Fibroblast of lung (primary cell): Measurements from ENCODE around the gene LMF2. TPM values are rescaled to one million over a fixed set of nuclear protein-coding genes. Genes with fewer than 3 reads are reported as not detected.

Experiments used
- DNase-seq, 2 donors: peaks; one replicate each; pipeline versions ENCODE4 v3.0.0 to v3.0.0-alpha.2; 2010; ENCODE audit warnings: low read depth in 2 of 2
- H2AFZ ChIP-seq: 2 replicates; pipeline ENCODE4 v1.5.1; 2012; ENCODE audit warnings: low read length, control low read depth, inconsistent platforms
- H3K27ac ChIP-seq: 2 replicates; pipeline ENCODE4 v1.5.1; 2011; ENCODE audit warnings: low read length, control low read depth; ENCODE audit not compliant: insufficient read depth
- H3K27me3 ChIP-seq: 2 replicates; pipeline ENCODE4 v1.5.1; 2011; ENCODE audit warnings: mild to moderate bottlenecking, low read length; ENCODE audit not compliant: control insufficient read depth, insufficient read depth
- H3K36me3 ChIP-seq: 2 replicates; pipeline ENCODE4 v1.5.1; 2011; ENCODE audit warnings: low read length; ENCODE audit not compliant: control insufficient read depth, insufficient read depth
- H3K4me1 ChIP-seq: 2 replicates; pipeline ENCODE4 v1.5.1; 2011; ENCODE audit warnings: low read length; ENCODE audit not compliant: control insufficient read depth, insufficient read depth; ENCODE audit errors: extremely low read depth
- H3K4me2 ChIP-seq: 2 replicates; pipeline ENCODE4 v1.5.1; 2011; ENCODE audit warnings: low read length, control low read depth; ENCODE audit not compliant: insufficient read depth; ENCODE audit errors: extremely low read depth
- H3K4me3 ChIP-seq, 4 experiments: fragments of 200-600 bp in 1 of 4; sonication (generic) in 1 of 4; replicated peaks in 1 of 4; 2 replicates each; pipeline ENCODE4 v1.5.1; 2011 to 2016; ENCODE audit warnings: low read length in 4 of 4, low read depth in 3 of 4, mild to moderate bottlenecking in 3 of 4, control low read depth in 2 of 4, inconsistent platforms in 1 of 4, mixed read lengths in 1 of 4; ENCODE audit not compliant: insufficient read depth in 1 of 4; ENCODE audit errors: control extremely low read depth in 1 of 4
- H3K79me2 ChIP-seq: 2 replicates; pipeline ENCODE4 v1.5.1; 2012; ENCODE audit warnings: mild to moderate bottlenecking, low read length, inconsistent platforms; ENCODE audit not compliant: control insufficient read depth, insufficient read depth
- H3K9ac ChIP-seq: 2 replicates; pipeline ENCODE4 v1.5.1; 2011; ENCODE audit warnings: mild to moderate bottlenecking, low read length, control low read depth; ENCODE audit not compliant: insufficient read depth
- H3K9me3 ChIP-seq: 2 replicates; pipeline ENCODE4 v1.5.1; 2012; ENCODE audit warnings: low read depth, low read length; ENCODE audit not compliant: control insufficient read depth, insufficient read depth
- H4K20me1 ChIP-seq: 2 replicates; pipeline ENCODE4 v1.5.1; 2011; ENCODE audit warnings: low read length; ENCODE audit not compliant: control insufficient read depth, insufficient read depth; ENCODE audit errors: extremely low read depth
- EZH2 ChIP-seq: IDR thresholded peaks from 2 replicates; pipeline ENCODE4 v1.5.1; 2012; ENCODE audit warnings: low read length, control low read depth, mild to moderate bottlenecking; ENCODE audit errors: missing control alignments
- polyA plus RNA-seq, 2 donors: library from polyadenylated mRNA; depleted of rRNA in 1 of 2; stranded (reverse) in 1 of 2; unstranded in 1 of 2; fragments of >200 nt; gene quantifications; 2 replicates each; pipeline ENCODE4 v1.2.1, GENCODE V29; 2011 to 2012; ENCODE audit warnings: missing spikeins in 1 of 2
- total RNA-seq: library from RNA; depleted of rRNA; stranded (reverse); fragments of >200 nt; gene quantifications from 2 replicates; pipeline ENCODE4 v1.2.1, GENCODE V29; 2014
- TF ChIP-seq, protein P1 (sequence below), 2 donors: IDR thresholded peaks in 1 of 2; conservative IDR thresholded peaks in 1 of 2; 1 replicate in 1 of 2; 2 replicates in 1 of 2; pipeline ENCODE4 v1.5.1; 2011 to 2012; ENCODE audit warnings: low read length in 2 of 2, control low read depth in 1 of 2, inconsistent platforms in 1 of 2, low read depth in 1 of 2, mild to moderate bottlenecking in 1 of 2

LMF2 gene
- total and polyA plus RNA-seq, 2 donors (not counting 1 experiment from before 2014, with no cell fraction given), result 25.8 to 37.8 TPM

DNA sequence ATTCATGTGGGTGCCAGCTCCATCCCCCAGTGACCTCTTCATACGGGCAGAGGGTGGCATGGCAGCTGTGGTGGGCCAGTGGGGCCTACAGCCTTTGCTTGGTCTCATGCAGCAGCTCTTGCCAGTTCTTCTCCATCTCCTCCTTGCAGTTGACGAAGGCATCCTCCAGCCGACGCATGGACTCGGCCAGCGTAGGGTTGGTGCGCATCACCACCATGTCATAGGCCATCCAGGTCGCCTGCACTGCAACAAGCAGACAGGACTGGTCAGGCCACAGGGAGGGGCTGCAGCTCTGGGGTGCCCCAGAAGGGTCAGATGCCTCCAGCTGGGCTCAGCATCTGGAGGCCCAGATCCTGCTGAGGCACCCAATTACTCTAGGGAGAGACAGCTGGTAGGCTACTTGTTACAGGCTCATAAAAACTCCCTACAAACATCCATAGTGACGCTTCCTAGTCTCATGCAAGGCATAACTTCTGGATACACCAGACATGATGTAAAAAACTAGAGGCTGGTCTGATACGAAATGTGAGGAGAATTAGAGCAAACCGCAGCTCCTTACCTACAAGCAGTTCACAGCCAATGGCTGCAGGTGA is 43.8 kb upstream of the LMF2 start:
- DNase-seq, result no peak
- Histone ChIP-seq H3K9me3 (no peaks in the 10 kb centered on the region), H2AFZ (no peak overlapping the region), H3K27ac (no peak overlapping the region), H3K9ac (no peak overlapping the region), H3K4me3 (no peak overlapping the region), H3K4me2 (no peak overlapping the region), H3K79me2 (no peaks in the 10 kb centered on the region), H3K4me1 (no peaks in the 10 kb centered on the region), H3K36me3 (no peaks in the 10 kb centered on the region), H3K27me3 (peaks cover 23% of the 10 kb centered on the region), H4K20me1 (no peaks in the 10 kb centered on the region)
- TF ChIP-seq EZH2, result no peak
- TF ChIP-seq, protein P1, sequence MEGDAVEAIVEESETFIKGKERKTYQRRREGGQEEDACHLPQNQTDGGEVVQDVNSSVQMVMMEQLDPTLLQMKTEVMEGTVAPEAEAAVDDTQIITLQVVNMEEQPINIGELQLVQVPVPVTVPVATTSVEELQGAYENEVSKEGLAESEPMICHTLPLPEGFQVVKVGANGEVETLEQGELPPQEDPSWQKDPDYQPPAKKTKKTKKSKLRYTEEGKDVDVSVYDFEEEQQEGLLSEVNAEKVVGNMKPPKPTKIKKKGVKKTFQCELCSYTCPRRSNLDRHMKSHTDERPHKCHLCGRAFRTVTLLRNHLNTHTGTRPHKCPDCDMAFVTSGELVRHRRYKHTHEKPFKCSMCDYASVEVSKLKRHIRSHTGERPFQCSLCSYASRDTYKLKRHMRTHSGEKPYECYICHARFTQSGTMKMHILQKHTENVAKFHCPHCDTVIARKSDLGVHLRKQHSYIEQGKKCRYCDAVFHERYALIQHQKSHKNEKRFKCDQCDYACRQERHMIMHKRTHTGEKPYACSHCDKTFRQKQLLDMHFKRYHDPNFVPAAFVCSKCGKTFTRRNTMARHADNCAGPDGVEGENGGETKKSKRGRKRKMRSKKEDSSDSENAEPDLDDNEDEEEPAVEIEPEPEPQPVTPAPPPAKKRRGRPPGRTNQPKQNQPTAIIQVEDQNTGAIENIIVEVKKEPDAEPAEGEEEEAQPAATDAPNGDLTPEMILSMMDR (conservative IDR thresholded peaks at IDR 0.05 in 1 of 2, IDR thresholded peaks at IDR 0.05 in 1 of 2; ENCODE audit: low read depth in 1 of 2, low read length in 2 of 2), result no peak

DNA sequence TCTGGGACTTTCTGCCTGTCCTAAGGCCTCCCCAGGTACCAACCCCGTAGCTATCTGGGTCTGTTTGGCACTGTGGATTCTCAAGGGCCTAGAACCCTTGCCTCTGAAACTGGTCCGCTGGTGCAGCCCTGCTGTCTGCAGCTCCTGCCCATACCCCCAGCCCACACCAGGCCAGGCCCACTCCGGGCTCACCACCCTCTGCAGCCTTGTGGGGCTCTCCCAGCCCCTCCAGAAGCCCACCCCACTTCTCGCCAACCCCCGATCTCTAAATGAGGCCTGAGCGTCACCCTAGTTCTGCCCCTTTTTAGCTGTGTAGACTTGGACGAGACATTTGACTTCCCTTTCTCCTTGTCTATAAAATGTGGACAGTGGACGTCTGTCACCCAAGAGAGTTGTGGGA is 42.9 kb upstream of the LMF2 start:
- Histone ChIP-seq H3K4me1 (no peaks in the 10 kb centered on the region), H3K4me2 (no peak overlapping the region), H3K27me3 (peaks cover 27% of the 10 kb centered on the region), H2AFZ (no peak overlapping the region), H4K20me1 (no peaks in the 10 kb centered on the region), H3K36me3 (no peaks in the 10 kb centered on the region), H3K79me2 (no peaks in the 10 kb centered on the region), H3K27ac (no peak overlapping the region), H3K9me3 (no peaks in the 10 kb centered on the region), H3K4me3 (no peak overlapping the region), H3K9ac (no peak overlapping the region)
- TF ChIP-seq EZH2, result no peak
- TF ChIP-seq, protein P1 (conservative IDR thresholded peaks at IDR 0.05 in 1 of 2, IDR thresholded peaks at IDR 0.05 in 1 of 2; ENCODE audit: low read depth in 1 of 2, low read length in 2 of 2), result no peak
- DNase-seq, result no peak

DNA sequence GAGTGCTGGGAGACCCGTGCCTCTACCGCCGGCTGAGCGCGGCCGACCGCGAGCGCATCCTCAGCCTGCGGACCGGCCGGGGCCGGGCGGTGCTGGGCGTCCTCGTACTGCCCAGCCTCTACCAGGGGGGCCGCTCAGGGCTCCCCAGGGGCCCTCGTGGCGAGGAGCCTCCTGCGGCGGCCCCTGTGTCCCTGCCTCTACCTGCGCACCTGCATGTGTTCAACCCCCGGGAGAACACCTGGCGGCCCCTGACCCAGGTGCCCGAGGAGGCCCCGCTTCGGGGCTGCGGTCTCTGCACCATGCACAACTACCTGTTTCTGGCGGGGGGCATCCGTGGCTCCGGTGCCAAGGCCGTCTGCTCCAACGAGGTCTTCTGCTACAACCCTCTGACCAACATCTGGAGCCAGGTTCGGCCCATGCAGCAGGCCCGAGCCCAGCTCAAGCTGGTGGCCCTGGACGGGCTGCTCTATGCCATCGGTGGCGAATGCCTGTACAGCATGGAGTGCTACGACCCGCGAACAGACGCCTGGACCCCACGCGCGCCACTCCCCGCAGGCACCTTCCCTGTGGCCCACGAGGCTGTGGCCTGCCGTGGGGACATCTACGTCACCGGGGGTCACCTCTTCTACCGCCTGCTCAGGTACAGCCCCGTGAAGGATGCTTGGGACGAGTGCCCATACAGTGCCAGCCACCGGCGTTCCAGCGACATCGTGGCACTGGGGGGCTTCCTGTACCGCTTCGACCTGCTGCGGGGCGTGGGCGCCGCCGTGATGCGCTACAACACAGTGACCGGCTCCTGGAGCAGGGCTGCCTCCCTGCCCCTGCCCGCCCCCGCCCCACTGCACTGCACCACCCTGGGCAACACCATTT is 41.7 kb upstream of the LMF2 start:
- no peak overlapping the region for H3K9ac ChIP-seq
- H3K4me3 ChIP-seq, result peak overlapping the region in 1 of 4 experiments; percentile 4
- H3K27me3 ChIP-seq, result peaks cover 33% of the 10 kb centered on the region
- H3K4me2 ChIP-seq, result no peak overlapping the region
- DNase-seq, result no peak
- H4K20me1 ChIP-seq, result no peaks in the 10 kb centered on the region
- peaks cover 2% of the 10 kb centered on the region for H3K4me1 ChIP-seq
- no peaks in the 10 kb centered on the region for H3K79me2 ChIP-seq
- H3K27ac ChIP-seq, result no peak overlapping the region
- TF ChIP-seq EZH2, result no peak
- TF ChIP-seq, protein P1 (conservative IDR thresholded peaks at IDR 0.05 in 1 of 2, IDR thresholded peaks at IDR 0.05 in 1 of 2; ENCODE audit: low read depth in 1 of 2, low read length in 2 of 2), result no peak
- no peaks in the 10 kb centered on the region for H3K36me3 ChIP-seq
- H3K9me3 ChIP-seq, result no peaks in the 10 kb centered on the region
- no peak overlapping the region for H2AFZ ChIP-seq
